Measurements from ENCODE around the gene COX19.

The COX19 gene

GRCh38 chr7:940599-941408 is 34.5 kb downstream of the COX19 start:
- Mint-ChIP-seq H3K36me3 (peaks cover 12% of the 10 kb centered on the region), H3K27ac (peak overlapping the region; percentile 91), H3K9me3 (ENCODE audit: low read depth) (peaks cover 5% of the 10 kb centered on the region), H3K4me1 (ENCODE audit: low read depth) (peaks cover 36% of the 10 kb centered on the region), H3K4me3 (peak overlapping the region; percentile 59), H3K27me3 (no peaks in the 10 kb centered on the region)

- peaks cover 12% of the 10 kb centered on the region for H3K36me3 Mint-ChIP-seq
- peak overlapping the region; percentile 41 for H3K27ac Mint-ChIP-seq
- H3K4me3 Mint-ChIP-seq = no peak overlapping the region
- peaks cover 36% of the 10 kb centered on the region for H3K4me1 Mint-ChIP-seq (ENCODE audit: low read depth)
- no peaks in the 10 kb centered on the region for H3K27me3 Mint-ChIP-seq
- peaks cover 5% of the 10 kb centered on the region for H3K9me3 Mint-ChIP-seq (ENCODE audit: low read depth)
Measured at GRCh38 chr7:939843-940242, 35.5 kb downstream of the COX19 start.

GRCh38 chr7:938546-939185 is 36.7 kb downstream of the COX19 start:
- H3K36me3 Mint-ChIP-seq = peaks cover 12% of the 10 kb centered on the region
- no peak overlapping the region for H3K27ac Mint-ChIP-seq
- peaks cover 5% of the 10 kb centered on the region for H3K9me3 Mint-ChIP-seq (ENCODE audit: low read depth)
- H3K27me3 Mint-ChIP-seq = no peaks in the 10 kb centered on the region
- peaks cover 36% of the 10 kb centered on the region for H3K4me1 Mint-ChIP-seq (ENCODE audit: low read depth)
- H3K4me3 Mint-ChIP-seq = no peak overlapping the region

GRCh38 chr7:937856-938484 is 37.4 kb downstream of the COX19 start:
- Mint-ChIP-seq H3K27ac (no peak overlapping the region), H3K36me3 (peaks cover 12% of the 10 kb centered on the region), H3K27me3 (no peaks in the 10 kb centered on the region), H3K4me1 (ENCODE audit: low read depth) (peaks cover 36% of the 10 kb centered on the region), H3K4me3 (no peak overlapping the region), H3K9me3 (ENCODE audit: low read depth) (peaks cover 5% of the 10 kb centered on the region)

GRCh38 chr7:936386-937054 is 38.8 kb downstream of the COX19 start:
- peaks cover 30% of the 10 kb centered on the region for H3K4me1 Mint-ChIP-seq (ENCODE audit: low read depth)
- H3K9me3 Mint-ChIP-seq (ENCODE audit: low read depth) = peaks cover under 1% of the 10 kb centered on the region
- peak overlapping the region; percentile 30 for H3K4me3 Mint-ChIP-seq
- H3K27me3 Mint-ChIP-seq = no peaks in the 10 kb centered on the region
- H3K36me3 Mint-ChIP-seq = peaks cover 12% of the 10 kb centered on the region
- H3K27ac Mint-ChIP-seq = peak overlapping the region; percentile 54

- Mint-ChIP-seq H3K4me3 (no peak overlapping the region), H3K9me3 (ENCODE audit: low read depth) (no peaks in the 10 kb centered on the region), H3K27me3 (no peaks in the 10 kb centered on the region), H3K27ac (peak overlapping the region; percentile 54), H3K4me1 (ENCODE audit: low read depth) (peaks cover 24% of the 10 kb centered on the region), H3K36me3 (peaks cover 11% of the 10 kb centered on the region)
Measured at GRCh38 chr7:935874-936385, 39.4 kb downstream of the COX19 start.

- H3K36me3 Mint-ChIP-seq = peaks cover 8% of the 10 kb centered on the region
- no peaks in the 10 kb centered on the region for H3K9me3 Mint-ChIP-seq (ENCODE audit: low read depth)
- H3K27me3 Mint-ChIP-seq = no peaks in the 10 kb centered on the region
- H3K27ac Mint-ChIP-seq = no peak overlapping the region
- H3K4me1 Mint-ChIP-seq (ENCODE audit: low read depth) = peaks cover 18% of the 10 kb centered on the region
- H3K4me3 Mint-ChIP-seq = no peak overlapping the region
Measured at GRCh38 chr7:935164-935873, 40.0 kb downstream of the COX19 start.

- no peak overlapping the region for H3K27ac Mint-ChIP-seq
- no peaks in the 10 kb centered on the region for H3K27me3 Mint-ChIP-seq
- H3K4me3 Mint-ChIP-seq = no peak overlapping the region
- no peaks in the 10 kb centered on the region for H3K9me3 Mint-ChIP-seq (ENCODE audit: low read depth)
- peaks cover 8% of the 10 kb centered on the region for H3K36me3 Mint-ChIP-seq
- peaks cover 19% of the 10 kb centered on the region for H3K4me1 Mint-ChIP-seq (ENCODE audit: low read depth)
Measured at GRCh38 chr7:934469-935163, 40.7 kb downstream of the COX19 start.

GRCh38 chr7:932651-932975 is 42.7 kb downstream of the COX19 start:
- H3K36me3 Mint-ChIP-seq = peaks cover 11% of the 10 kb centered on the region
- no peak overlapping the region for H3K4me3 Mint-ChIP-seq
- H3K27ac Mint-ChIP-seq = no peak overlapping the region
- H3K9me3 Mint-ChIP-seq (ENCODE audit: low read depth) = no peaks in the 10 kb centered on the region
- peaks cover 24% of the 10 kb centered on the region for H3K4me1 Mint-ChIP-seq (ENCODE audit: low read depth)
- no peaks in the 10 kb centered on the region for H3K27me3 Mint-ChIP-seq

- H3K27me3 Mint-ChIP-seq = no peaks in the 10 kb centered on the region
- H3K4me3 Mint-ChIP-seq = no peak overlapping the region
Measured at GRCh38 chr7:931871-932650, 43.3 kb downstream of the COX19 start.

GRCh38 chr7:930975-931758 is 44.2 kb downstream of the COX19 start:
- Mint-ChIP-seq H3K27me3 (no peaks in the 10 kb centered on the region), H3K4me3 (no peak overlapping the region), H3K9me3 (ENCODE audit: low read depth) (no peaks in the 10 kb centered on the region), H3K4me1 (ENCODE audit: low read depth) (peaks cover 23% of the 10 kb centered on the region), H3K27ac (no peak overlapping the region), H3K36me3 (peaks cover 6% of the 10 kb centered on the region)

More at GRCh38 chr7:931871-932650, 43.3 kb downstream of the COX19 start:
- Mint-ChIP-seq H3K27ac (no peak overlapping the region), H3K4me1 (ENCODE audit: low read depth) (peaks cover 27% of the 10 kb centered on the region), H3K9me3 (ENCODE audit: low read depth) (no peaks in the 10 kb centered on the region), H3K36me3 (peaks cover 11% of the 10 kb centered on the region)

GRCh38 chr7:929311-929711 is 46.0 kb downstream of the COX19 start:
- H3K27me3 Mint-ChIP-seq = no peaks in the 10 kb centered on the region
- no peak overlapping the region for H3K4me3 Mint-ChIP-seq
- no peaks in the 10 kb centered on the region for H3K9me3 Mint-ChIP-seq (ENCODE audit: low read depth)
- peaks cover 6% of the 10 kb centered on the region for H3K36me3 Mint-ChIP-seq
- peak overlapping the region; percentile 52 for H3K27ac Mint-ChIP-seq
- peaks cover 32% of the 10 kb centered on the region for H3K4me1 Mint-ChIP-seq (ENCODE audit: low read depth)
